Hematopoietic multipotent progenitor cell treated with erythropoietin and hydrocortisone succinate and interleukin-3 and kit ligand, for 6 days (in vitro differentiated cells): ENCODE results near the gene DTX2.
"Not testable (repeated sequence)": the region's sequence is repeated elsewhere in the genome, so short reads cannot be mapped to it uniquely, and the experiment has no call there.

Source experiments
- DNase-seq: peaks from one replicate; pipeline ENCODE4 v3.0.0-alpha.2; 2015

The DTX2 gene

DNA sequence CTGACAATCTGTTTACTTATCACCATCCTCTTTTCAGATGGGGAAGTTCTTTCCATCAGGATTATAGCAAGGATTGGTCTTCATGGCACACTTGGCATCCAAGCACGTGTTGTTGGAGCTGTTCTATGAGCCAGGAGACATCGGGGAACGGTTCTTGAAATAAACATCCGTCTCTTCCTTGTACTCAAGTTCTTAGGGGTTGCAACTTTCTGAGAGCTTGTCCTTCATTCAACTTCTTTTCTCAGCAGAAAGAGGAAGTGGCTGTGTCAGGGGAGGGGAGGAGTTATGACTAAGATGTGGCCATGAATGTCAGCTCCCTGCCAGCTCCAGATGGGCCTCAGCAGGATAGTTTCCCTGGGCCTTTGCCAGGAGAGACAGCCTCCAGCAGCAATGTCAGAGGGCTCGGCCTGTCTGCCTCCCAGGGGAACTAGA is 15.9 kb upstream of the DTX2 start:
- DNase-seq, result peak; percentile 54

DNA sequence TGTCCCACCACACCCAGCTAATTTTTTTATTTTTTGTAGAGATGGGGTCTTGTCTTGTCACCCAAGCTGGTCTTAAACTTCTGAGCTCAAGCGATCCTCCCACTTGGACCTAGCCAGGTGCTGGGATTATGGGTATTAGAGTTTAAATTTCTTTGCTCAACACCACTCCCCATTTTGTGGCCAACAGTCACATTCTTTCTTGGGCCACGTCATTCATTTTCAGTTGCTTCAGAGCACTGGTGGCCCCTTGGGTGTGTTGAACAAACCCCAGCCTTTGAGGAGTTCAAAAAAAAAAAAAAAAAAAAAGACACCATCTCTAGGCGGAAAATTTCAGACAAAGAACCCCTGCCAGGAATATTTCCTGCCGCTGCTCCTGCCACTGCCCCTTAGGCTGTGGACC is 4.5 kb upstream of the DTX2 start:
- DNase-seq, result not testable (repeated sequence)

DNA sequence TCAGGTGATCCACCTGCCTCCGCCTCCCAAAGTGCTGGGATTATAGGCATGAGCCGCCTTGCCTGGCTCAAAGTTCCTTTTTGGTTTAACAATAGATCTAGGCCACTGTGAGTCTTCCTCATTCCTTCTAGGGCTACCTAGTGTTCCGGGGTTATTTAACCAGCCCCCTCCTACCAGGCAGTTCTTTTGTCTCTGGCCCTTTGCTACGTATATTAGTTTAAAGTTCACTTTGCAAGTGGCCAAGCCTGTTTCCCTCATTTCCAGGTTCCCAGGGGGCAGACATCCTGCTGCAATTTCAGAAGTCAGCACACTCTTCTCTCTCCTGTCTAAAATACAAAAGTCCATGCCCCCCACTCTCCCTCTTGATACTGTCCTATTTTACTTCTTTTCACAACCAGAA is 3.0 kb upstream of the DTX2 start:
- not testable (repeated sequence) for DNase-seq

DNA sequence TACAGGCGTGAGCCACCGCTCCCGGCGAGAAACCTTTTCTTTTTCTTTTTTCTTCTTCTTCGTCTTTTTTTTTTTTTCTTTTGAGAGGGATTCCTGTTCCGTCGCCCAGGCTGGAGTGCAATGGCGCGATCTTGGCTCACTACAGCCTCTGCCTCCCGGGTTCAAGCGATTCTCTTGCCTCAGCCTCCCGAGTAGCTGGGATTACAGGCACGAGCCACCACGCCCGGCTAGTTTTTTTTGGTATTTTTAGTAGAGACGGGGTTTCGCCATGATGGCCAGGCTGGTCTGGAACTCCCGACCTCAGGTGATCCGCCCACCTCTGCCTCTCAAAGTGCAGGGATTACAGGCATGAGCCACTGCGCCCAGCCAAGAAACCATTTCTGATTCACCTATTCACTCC is 742 bp upstream of the DTX2 start:
- DNase-seq, result not testable (repeated sequence)

DNA sequence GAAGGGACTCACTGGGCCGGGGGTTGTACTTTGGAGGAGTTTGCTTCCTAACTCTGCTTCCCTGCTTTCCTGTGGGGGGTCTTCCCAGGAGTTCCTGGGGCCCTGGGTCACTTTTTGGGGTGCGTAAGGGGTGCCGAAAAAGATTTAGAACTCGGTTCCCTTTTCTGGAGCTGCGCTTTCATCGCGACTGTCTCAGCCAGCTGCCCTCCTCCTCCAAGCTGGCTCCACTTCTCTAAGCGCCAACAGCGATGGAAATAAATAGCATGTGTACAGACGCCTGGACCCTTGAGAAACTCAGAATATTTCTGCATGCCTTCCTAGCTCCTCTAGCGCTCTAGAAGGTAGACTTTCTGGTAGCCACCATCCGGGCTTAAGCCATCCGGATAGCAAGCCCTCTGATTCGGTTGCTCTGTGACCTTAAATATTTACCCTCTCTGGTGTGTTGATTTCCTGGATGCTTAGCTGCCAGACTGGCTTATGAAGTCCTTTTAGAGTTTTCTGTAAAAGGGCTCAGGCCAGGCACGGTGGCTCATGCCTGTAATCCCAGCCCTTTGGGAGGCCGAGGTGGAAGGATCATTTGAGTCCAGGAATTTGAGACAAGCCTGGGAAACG is 868 bp downstream of the DTX2 start:
- DNase-seq, result not testable (repeated sequence)

DNA sequence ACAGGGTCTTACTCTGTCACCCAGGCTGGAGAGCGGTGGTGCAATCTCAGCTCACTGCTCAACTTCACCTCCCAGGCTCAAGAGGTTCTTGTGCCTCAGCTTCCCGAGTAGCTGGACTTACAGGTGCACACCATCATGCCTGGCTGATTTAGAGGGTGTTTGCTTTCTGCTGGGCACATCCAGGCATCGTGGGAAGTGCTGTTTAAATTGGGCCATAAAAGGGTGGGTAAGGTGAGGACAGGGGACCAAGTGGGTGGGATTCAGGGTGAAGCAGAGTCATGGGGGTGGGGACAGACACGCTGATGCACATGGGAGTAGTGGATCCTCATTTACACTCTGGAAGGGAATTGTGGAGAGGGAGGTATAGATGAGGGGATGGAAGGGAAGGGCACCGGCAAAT is 3.5 kb downstream of the DTX2 start:
- DNase-seq, result not testable (repeated sequence)

DNA sequence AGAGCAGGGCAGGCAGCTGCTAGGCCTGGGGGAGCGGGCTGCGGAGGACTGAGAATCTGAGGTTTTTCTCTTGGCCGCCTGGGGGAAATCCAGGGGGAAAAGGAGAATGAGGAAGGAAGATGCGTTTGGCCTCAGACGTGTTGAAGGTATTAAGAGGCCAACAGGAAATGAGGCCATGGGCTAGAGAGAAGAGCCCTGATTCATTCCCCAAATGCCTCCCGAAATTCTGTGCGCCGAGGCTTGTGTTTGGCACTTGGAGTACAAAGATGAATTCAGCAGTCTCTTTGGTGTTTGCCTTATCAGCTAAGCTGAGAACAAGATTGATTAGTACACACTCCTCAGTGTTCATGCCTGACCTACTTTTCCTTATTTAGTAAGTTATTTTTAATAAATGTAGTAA is 4.4 kb downstream of the DTX2 start:
- DNase-seq, result not testable (repeated sequence)

DNA sequence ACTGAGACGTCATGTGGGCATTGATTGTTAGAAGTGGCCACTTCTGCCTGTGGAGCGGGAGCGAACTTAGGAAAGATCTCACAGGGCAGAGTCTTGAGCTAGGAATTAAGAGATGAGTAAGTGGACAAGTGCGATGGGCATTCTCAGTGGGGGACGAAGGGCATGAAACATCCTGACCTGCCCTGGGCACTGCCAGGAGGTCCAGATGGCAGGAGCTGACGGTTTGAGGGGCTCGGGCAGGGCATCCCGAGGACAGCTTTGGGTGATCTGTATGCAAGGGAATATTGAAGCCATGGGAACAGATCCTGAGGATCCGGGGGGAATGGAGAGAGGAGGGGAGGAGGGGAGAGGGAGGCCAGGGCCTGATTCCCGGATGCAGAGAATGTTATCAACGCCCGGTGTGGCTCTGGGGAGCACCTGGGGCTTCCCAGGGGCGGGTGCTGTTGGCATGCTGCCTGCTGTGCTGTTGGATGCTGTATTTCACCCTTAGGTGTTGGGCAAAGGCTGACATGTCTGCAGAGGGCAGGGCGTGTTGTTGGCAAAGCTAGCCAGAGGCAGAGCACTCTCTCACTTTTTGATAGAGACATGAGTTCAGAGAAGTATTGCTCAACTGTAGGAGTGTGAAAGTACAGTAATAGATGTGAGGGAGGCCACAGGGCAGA is 6.4 kb downstream of the DTX2 start:
- not testable (repeated sequence) for DNase-seq

DNA sequence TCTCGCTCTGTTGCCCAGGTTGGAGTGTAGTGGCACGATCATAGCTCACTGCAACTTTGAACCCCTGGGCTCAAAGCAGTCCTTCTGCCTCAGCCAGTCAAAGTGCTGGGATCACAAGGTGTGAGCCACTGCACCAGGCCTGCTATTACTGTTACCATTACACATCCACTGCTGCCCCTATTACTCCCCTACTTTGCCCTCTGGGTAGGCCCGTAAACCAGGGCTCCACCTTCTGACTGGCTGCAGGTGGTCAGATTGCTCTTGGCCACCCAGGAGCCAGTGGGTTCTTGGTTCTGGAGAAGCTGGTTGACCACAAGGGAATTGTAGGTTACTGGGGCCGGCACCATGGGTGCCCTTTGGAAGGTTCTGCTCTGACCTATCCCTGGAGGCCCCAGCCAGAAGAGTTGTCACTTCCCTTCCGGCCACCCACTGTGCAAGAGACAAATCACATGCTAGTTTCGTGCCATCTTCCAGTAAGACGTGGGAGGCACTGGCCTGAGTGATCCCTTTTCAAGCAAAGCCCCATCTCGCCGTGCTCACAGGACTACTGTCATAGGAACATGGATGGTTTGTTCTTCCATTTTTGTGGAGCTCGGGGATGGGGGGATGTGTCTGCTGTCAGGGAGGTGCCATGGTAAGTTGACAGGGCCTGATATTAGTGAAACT is 10.2 kb downstream of the DTX2 start:
- not testable (repeated sequence) for DNase-seq

DNA sequence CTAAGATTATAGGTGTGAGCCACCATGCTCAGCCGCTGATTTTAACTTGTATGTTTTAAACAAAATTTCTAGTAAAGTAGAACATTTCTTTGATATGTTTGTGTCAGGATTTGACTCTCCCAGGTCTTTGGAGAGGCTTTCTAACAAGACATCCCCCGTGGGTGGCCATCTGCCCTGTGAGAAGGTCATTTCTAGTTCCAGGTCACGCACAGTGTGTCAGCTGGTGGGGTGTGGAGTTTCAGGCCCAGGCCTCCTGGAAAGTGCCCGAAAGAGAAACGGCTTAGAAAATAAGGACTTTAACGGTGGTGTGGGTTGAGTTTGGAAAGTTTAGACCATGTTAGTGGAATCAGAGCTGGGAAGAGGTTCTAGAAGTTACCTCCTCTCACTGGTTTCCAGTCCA is 11.6 kb downstream of the DTX2 start:
- DNase-seq, result not testable (repeated sequence)

DNA sequence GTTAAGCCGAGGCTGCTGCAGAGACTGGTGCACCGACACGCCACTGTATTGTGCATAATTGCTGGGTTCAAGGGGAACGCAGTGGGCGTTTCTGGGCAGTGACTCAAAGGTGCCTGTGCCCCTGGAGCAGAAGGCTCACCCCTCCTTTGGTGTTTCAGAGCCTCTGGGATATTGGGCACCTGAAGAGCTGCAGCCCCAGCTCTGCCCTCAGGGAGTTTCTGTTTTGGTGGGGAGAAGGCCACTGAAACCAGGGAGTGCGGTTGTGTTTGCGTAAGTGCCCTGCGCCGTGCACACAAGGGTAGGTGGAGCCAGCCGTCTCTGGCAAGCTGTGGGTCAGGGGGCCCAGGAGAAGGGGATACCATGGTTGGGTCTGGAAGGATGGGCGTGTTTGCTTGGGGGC is 14.8 kb downstream of the DTX2 start:
- DNase-seq, result not testable (repeated sequence)

DNA sequence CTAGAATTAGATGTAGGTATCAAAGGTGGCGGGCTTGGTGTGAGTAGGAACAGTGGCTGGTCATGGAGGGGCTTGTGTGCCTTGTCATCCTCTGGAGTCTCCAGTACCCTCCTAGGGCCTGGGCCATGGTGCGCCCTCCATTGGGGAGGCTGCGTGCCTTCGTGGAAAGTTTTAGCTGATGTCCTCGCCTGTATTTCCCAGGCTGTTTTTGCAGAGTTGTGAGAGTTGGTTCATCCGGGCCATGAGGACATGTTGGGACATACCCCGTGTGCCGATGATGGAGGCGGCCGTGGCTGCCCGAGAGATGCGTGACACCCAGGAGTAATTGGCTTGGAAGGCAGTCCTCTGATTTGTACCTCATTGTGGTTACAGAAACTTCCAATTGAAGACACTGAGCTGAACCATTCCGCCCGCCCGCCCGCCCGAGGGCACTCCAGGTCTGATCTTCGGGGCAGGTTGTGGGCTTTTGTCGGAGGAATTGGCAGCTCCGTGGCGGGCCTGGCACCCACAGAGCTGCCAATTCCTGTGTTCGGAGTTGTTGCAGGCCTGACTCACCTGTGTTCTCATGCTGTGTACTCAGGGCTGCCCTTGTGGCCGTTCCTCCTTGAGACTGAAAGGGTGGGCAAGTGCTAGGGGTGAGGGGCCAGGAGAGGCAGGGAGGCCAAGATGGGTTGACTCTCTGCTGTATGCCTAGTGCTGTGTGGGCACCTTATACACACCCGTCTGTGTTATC is 15.4 kb downstream of the DTX2 start:
- not testable (repeated sequence) for DNase-seq

DNA sequence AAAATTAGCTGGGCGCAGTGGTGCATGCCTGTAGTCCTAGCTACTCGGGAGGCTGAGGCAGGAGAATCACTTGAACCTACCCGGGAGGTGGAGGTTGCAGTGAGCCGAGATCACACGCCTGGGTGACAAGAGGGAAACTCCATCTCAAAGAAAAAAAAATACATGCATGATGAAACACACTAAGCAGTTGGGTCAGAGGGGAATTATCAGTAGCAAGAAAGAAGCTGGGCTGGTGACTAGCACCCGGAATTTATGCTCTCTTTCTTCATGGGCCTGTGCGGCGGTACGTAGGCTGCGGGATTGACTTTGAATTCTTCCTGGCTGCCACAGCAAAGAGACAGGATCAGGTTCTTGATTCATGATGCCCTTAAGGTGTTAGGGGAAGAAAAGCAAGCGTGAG is 18.1 kb downstream of the DTX2 start:
- not testable (repeated sequence) for DNase-seq

DNA sequence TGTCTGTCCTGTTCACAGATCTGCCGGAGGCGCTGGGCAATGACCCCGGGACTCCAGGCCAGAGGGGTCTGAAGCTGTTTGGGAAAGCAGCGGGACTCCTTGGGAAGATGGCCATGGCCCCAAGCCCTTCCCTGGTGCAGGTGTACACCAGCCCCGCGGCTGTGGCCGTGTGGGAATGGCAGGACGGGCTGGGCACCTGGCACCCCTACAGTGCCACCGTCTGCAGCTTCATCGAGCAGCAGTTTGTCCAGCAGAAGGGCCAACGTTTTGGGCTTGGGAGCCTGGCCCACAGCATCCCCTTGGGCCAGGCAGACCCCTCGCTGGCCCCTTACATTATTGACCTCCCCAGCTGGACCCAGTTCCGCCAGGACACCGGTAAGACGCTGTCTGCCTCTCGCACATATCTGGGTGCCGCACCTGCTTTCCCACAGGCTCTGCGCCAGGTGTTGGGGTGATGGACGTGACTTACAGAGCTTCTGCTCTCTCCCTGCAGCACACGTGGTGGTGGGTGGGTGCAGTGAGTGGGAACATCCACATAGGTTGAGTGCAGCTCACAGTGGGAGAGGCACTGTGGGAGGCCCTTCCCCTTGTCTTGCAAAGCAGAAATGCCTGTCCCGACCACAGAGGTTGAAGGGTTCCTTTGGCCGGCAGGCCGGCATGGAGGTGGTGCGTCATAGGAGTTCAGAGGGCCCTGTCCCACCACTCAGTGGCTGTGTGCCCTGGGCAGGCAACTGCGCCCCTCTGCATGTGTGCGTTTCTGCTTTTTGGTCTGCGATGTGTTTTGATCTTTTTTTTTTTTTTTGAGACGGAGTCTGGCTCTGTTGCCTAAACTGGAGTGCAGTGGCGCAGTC is 19.1 kb downstream of the DTX2 start:
- not testable (repeated sequence) for DNase-seq

DNA sequence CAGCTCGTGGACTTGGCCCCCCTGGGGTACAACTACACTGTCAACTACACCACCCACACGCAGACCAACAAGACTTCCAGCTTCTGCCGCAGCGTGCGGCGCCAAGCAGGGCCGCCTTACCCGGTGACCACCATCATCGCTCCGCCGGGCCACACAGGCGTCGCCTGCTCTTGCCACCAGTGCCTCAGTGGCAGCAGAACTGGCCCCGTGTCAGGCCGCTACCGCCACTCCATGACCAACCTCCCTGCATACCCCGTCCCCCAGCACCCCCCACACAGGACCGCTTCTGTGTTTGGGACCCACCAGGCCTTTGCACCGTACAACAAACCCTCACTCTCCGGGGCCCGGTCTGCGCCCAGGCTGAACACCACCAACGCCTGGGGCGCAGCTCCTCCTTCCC is 21.2 kb downstream of the DTX2 start:
- DNase-seq, result not testable (repeated sequence)

DNA sequence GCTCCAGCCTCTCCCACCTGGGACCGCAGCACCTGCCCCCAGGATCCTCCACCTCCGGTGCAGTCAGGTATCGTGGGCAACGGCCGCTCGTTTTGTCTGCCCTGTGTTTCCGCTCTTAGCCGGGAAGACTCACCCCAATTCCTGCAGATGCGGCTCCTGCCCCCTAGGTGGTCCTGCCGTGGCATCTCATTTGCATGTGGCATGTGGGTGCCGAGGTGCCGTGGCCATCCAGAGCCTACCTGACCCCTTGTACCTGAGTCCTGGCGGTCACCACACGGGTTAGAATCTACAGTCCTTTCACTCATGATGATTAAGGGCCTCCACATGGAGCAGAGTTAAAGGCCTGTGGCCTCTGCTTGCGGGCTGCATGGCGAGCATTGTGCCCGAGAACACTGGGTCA is 21.6 kb downstream of the DTX2 start:
- not testable (repeated sequence) for DNase-seq

DNA sequence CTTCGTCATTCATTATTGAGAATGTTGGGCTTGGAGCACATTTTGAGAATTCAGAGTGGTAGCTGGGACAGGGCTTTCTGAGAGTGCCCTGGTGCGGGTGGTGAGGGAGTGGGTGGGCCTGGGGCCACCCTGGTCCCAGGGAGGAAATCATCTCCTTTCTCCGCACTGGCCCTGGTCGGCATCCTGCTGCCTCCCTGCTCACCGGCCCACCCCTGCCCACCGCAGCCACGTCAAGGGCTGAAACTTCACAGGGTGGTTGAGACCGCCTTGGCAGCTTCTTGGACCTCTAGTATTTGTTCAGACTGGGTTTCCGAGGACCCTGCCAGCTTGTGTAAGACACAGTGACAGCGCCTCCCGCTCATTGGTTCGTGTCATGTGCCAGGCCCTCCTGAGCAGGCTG is 22.9 kb downstream of the DTX2 start:
- DNase-seq, result not testable (repeated sequence)

DNA sequence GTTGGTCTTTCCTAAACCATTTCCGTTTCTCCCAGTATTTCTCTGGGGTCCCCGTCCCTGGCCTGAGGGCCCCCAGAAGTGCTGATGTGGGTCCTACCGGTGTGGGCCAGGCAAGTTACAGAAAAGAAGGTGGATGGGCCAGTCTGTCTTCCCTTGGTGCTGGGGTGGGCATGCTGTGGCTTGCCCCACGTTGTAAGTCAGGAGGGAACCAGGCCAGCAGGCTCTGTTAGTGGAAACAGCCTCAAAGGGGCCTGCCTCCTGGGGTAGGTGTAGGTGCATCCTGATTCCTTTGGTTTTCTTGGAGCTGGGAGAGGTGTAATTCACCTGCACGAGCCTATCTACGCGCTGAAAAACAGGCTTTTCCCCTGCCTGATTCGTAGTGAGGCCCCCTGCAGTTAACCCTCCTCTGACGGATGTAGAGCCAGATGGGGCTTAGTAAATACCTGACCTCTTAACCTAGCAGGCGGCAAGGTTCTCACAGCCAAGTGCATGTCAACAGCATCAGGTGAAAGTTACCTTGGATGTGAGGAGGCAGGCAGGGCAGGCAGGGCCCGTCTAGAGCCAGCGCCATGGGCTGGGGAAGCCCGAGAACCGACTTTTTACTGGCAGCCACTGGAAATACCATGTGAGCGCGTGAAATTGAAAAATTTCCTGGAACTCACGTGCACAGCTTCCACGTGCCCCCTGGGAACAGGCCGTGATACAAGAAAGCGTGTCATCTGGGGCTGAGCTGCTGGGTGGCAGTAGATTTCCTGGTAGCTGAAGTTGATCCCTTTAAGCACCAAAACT is 24.5 kb downstream of the DTX2 start:
- not testable (repeated sequence) for DNase-seq

DNA sequence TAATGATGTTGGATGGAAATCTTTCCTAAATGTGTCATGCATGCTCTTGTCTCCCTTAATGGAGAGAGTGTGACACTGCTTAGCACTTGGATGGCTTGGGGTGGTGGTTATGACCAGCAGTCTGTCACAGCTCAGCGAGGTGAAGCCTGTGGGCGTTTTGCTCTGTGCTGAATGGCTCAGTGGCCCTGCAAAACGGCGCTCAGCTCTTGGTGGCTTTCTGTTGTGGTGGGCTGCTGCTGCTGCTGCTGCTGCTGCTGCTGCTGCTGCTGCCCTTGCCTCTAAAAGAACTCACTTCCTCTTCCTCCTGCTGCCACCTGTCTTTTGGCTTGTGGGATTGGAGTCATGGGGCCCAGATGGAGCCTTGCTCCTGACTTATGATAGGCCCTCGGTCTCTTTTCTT is 25.1 kb downstream of the DTX2 start:
- DNase-seq, result not testable (repeated sequence)

DNA sequence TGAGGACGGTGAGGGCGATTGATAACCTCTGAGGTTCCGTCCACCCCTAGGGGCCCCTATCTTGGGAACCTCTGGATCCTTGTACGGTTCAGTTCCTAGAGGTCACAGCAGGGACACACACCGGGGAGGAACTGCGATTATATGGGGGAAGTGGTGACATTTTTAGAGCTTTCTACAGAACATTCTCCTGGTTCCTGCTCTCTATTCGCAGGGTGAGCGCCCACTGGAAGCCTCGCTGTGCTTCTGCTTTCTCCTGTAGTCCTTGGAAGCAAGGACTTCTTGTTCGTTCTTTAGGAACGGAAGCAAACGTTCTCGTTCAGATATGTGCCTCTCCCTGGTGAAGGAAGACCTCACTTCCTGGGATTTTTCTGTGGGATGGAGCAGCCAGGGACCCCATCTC is 26.5 kb downstream of the DTX2 start:
- DNase-seq, result not testable (repeated sequence)

DNA sequence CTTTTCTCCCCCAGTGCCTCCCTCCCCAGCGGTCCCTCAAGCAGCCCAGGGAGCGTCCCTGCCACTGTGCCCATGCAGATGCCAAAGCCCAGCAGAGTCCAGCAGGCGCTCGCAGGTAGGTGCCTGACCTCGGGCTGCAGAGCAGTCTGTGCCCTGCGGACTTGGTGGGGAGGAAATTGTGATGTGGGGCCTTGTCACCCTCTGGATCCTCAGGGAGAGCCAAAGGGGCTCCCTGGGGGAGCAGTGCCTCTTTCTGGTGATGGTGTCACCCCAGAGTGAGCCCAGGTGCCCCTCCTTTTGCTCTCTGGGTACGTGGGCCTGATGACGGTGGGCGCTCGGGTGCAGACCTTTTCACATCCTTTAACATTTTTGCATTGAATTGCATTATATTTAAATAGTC is 30.6 kb downstream of the DTX2 start:
- not testable (repeated sequence) for DNase-seq

DNA sequence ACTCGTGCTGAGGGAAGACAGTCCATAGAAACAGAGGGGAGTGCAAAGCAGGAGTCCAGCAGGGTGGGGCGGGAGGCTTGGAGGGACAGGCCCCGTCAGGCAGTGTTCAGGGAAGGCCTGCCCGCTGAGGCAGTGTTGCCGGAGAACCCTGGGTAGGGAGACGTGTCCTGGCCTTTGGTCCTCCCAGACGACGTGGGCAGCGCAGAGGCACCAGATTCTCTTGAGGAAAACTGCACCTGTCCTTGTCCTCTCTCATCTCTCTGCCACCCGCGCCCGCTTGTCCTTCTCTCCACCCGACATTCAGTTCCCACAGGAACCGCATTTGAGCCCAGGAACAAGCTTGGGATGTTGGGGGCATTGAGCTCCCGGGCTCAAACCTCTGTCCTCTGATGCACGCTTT is 34.2 kb downstream of the DTX2 start:
- not testable (repeated sequence) for DNase-seq
